ENCODE data around the gene HS1BP3.
A peak's percentile ranks its signal among the peaks of the same experiment; 100 is the strongest.

HS1BP3 gene

GRCh38 chr2:20618468-20618885 lies 32.4 kb downstream of the HS1BP3 start:
- CTCF ChIA-PET: interaction anchor here (0.9 to 5.2 kb wide), 21 partner anchors 10 to 240 kb away, joined by 3 to 25 read pairs (median 5); partner anchors contain the start of genes HS1BP3 and RHOB
- DNase-seq (ENCODE audit: low read depth, low spot score): no peak
- TF ChIP-seq CTCF (IDR thresholded peaks at IDR 0.05; ENCODE audit: insufficient read depth, low read length, missing control alignments): no peak
- POLR2A ChIA-PET: interaction anchor here (1.1 to 3.7 kb wide), 4 partner anchors 162 to 171 kb away, joined by 4 to 62 read pairs (median 5); partner anchors contain the start of gene RHOB
- H3K4me3 ChIP-seq (ENCODE audit: low read depth, low read length): no peak overlapping the region

- ChIA-PET CTCF (interaction anchor here (0.9 to 5.2 kb wide), 25 partner anchors 10 to 239 kb away, joined by 3 to 25 read pairs (median 5); partner anchors contain the start of genes HS1BP3 and RHOB), POLR2A (interaction anchor here (1.1 to 3.7 kb wide), 5 partner anchors 13 to 170 kb away, joined by 4 to 62 read pairs (median 5); partner anchors contain the start of gene RHOB)
- H3K4me3 ChIP-seq (ENCODE audit: low read depth, low read length): no peak overlapping the region
- DNase-seq (ENCODE audit: low read depth, low spot score): peak; percentile 95
- peak; percentile 59 for TF ChIP-seq CTCF (IDR thresholded peaks at IDR 0.05; ENCODE audit: insufficient read depth, low read length, missing control alignments)
Measured at GRCh38 chr2:20617892-20618467, 32.9 kb downstream of the HS1BP3 start.

- POLR2A ChIA-PET: interaction anchor here (1.1 to 3.7 kb wide), 2 partner anchors 12 to 170 kb away, joined by 5 to 62 read pairs; partner anchors contain the start of gene RHOB
- DNase-seq (ENCODE audit: low read depth, low spot score): no peak
- CTCF ChIA-PET: interaction anchor here (0.9 to 5.2 kb wide), 19 partner anchors 9 to 206 kb away, joined by 3 to 25 read pairs (median 5); partner anchors contain the start of gene RHOB
- no peak overlapping the region for H3K4me3 ChIP-seq (ENCODE audit: low read depth, low read length)
- no peak for TF ChIP-seq CTCF (IDR thresholded peaks at IDR 0.05; ENCODE audit: insufficient read depth, low read length, missing control alignments)
Measured at GRCh38 chr2:20617081-20617575, 33.8 kb downstream of the HS1BP3 start.

DNA sequence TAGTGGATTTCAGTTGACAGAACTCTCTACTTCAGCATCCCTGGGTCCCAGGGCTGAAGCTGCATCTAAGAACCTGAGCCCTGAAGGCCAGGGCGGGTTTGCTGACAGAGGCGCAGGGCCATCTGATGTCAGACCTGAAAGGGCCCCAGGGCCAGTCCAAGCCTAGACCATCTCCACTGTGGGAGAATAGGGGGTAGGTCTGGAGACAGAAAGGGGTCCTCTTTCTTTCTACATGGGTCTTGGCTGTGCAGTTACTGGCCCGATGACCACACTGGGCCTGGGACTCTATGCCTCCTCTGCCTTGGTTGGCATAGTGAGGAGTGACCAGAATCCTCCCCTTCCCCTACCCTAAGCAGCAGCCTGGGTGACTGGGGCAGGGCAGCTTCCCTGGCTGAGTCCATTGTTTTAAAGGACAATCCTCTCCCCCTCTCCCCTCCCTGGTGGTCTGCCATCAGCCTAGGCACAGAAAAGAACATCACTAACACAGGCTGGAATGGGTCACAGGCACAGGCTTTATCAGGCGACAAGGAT lies 34.5 kb downstream of the HS1BP3 start:
- ChIA-PET POLR2A (no interaction called here), CTCF (interaction anchor here (0.9 to 3.0 kb wide), 7 partner anchors 18 to 205 kb away, joined by 3 to 12 read pairs (median 4); no protein-coding TSS in a partner anchor)
- TF ChIP-seq CTCF (IDR thresholded peaks at IDR 0.05; ENCODE audit: insufficient read depth, low read length, missing control alignments): no peak
- no peak for DNase-seq (ENCODE audit: low read depth, low spot score)
- H3K4me3 ChIP-seq (ENCODE audit: low read depth, low read length): no peak overlapping the region

GRCh38 chr2:20615466-20616241 lies 35.2 kb downstream of the HS1BP3 start:
- no peak for TF ChIP-seq CTCF (IDR thresholded peaks at IDR 0.05; ENCODE audit: insufficient read depth, low read length, missing control alignments)
- POLR2A ChIA-PET: interaction anchor here (0.6 to 1.9 kb wide), 2 partner anchors 20 to 168 kb away, joined by 3 to 10 read pairs; partner anchors contain the start of gene RHOB
- CTCF ChIA-PET: interaction anchor here (0.8 to 3.0 kb wide), 14 partner anchors 11 to 237 kb away, joined by 3 to 12 read pairs (median 4); no protein-coding TSS in a partner anchor
- DNase-seq (ENCODE audit: low read depth, low spot score): no peak
- no peak overlapping the region for H3K4me3 ChIP-seq (ENCODE audit: low read depth, low read length)
